Activated CD8-positive, alpha-beta memory T cell treated with anti-CD3 and anti-CD28 coated beads for 48 hours (primary cell): Measurements from ENCODE around the gene DGAT2.
"Not testable (repeated sequence)": the region's sequence is repeated elsewhere in the genome, so short reads cannot be mapped to it uniquely, and the experiment has no call there.

ENCODE experiments used
- DNase-seq, 3 experiments: peaks; one replicate each; pipeline ENCODE4 v3.0.0-alpha.2; 2020; ENCODE audit warnings: low read depth in 2 of 3, low spot score in 2 of 3

The DGAT2 gene

DNA sequence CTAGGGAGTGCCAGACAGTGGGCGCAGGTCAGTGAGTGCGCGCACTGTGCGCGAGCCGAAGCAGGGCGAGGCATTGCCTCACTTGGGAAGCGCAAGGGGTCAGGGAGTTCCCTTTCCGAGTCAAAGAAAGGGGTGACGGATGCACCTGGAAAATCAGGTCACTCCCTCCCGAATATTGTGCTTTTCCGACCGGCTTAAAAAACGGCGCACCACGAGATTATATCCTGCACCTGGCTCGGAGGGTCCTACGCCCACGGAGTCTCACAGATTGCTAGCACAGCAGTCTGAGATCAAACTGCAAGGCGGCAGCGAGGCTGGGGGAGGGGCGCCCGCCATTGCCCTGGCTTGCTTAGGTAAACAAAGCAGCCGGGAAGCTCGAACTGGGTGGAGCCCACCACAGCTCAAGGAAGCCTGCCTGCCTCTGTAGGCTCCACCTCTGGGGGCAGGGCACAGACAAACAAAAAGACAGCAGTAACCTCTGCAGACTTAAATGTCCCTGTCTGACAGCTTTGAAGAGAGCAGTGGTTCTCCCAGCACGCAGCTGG lies 19.8 kb upstream of the DGAT2 start:
- not testable (repeated sequence) for DNase-seq

DNA sequence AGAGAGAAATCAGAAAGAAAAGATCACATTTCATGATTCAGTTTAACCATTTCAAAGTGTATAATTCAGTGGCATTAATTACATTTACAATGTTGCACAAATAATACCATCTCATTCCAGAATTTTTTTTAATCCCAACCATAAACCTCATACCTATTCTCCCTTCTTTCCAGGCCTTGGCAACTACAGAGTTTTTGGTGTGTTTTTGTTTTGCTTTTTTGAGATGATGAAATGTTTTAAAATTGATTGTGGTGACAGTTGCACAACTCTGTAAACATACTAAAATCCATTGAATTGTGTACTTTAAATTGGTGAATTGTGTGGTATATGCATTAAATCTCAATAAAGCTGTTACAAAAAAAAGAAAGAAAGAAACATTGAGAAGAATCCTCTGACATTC lies 13.6 kb upstream of the DGAT2 start:
- not testable (repeated sequence) for DNase-seq

DNA sequence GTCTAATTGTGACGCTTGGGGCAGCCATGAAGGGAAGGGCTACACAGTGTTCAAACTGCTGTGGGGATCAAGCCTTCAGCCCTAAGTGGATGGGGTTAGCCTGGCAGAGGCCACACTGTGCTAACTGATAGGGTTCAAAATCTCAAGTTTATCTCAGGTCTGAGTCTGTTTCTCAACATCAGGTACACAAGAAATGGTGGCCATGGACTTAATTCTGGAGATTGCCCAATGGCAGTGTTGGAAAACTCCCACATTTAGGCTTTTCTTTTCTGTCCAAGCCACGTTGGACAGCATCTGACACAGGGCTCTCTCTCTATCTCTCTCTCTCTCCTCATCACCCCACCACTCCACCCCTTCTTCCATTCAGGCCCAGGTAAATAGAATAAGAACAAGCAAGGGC lies 10.9 kb upstream of the DGAT2 start:
- DNase-seq = no peak

DNA sequence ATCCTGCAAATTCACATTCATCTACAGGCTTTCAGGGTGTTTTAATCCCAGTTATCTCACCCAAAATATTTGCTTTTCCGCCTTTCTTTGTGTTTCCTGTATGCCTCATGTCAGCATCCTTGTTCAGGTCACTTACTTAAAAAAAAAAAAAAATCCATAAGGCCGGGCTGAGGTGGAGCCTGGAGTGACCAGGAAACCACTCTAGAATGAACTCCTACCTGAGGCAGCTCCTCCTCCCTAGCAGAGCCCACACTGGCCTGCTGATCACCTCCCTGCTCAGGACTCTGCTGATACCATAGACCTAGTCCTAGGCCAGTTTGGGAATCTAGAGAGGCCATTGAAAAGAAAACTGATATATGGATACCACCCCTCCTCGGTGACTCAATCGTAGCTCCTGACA lies 8.7 kb upstream of the DGAT2 start:
- no peak for DNase-seq

DNA sequence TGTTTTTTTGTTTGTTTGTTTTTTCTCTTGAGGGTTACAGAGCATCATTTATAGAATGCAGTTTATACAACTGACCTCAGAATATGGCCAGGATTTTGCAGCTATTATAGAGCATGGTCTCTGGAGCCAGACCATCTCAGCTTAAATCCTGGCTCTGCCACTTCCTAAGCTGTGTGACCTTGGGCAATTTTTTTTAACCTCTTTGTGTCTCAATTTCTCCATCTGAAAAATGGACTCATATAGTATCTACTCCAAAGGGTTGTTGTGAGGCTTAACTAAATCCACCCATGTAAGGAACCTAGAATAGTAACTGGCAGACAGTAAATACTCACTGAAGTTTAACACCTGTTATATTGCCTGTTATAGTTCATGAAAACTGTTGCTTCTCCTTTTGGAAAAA lies 8.3 kb upstream of the DGAT2 start:
- DNase-seq = no peak

DNA sequence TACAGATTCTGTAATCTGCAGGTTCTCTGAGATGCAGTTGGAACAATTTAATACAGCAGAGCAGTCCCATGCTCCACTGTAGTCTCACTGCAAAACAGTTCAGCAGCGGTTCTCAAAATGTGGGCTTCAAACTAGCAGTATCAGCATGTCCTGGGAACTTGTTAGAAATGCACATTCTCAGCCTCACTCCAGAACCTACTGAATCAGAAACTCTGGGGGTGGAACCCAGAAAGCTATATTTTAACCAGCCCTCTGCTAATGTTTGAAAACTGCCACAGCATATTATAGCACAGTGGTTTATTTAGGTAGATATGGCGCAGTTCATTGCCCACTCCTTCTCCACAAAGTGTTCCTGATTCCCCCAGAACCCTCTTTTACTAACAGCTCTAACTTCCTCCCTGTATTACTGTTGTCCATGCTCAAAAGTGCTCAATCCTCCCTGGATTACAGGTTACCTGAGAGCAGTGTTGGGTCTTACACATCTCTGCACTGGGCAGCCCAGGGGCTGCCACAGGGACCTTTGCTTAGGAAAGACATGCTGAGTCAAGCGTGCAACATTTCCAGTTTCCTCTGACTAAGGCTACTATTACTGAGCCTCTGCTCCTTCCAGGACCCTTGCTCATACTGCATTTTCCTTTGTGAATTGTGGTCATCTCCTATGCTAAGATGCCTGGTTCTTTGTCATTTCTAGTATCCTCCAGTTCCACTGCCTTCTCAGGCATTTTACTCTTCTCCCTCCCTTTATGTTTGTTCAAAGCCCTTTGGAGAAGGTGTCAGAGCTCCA lies 7.7 kb upstream of the DGAT2 start:
- no peak for DNase-seq

DNA sequence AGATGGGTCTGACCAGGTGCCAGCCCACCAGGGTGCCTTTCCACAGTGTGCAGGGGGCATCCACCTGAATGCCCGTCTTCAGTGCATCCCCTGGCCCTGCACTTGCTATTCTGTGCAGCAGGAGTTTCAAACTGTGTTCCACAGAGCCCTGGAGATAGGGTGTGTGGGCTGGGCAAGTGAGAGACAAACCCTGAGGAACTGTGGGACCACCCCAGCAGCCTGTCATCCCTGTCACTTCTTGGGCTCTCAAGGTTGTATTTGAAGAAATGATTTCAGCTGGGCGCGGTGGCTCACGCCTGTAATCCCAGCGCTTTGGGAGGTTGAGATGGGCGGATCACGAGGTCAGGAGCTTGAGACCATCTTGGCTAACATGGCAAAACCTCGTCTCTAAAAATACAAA lies 6.4 kb upstream of the DGAT2 start:
- no peak for DNase-seq

DNA sequence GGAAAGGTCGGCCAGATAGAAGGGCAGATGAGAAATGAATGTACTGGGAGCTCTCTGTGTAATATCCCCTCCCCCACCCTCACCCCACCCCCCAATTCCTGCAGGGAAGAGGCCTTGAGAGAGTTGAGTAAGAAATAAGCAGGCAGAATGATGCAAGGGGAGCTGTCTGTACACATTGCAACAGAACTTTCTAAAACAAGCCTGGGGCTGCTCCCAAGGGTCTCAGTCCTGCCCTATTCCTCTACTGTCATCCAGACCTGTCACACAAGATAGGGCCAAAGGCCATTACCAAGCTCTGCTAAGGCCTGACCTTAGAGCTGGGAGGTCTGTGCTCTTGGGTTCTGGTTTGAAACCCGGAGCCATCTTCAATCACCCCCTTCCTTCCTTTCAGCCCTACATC lies 5.7 kb upstream of the DGAT2 start:
- no peak for DNase-seq

DNA sequence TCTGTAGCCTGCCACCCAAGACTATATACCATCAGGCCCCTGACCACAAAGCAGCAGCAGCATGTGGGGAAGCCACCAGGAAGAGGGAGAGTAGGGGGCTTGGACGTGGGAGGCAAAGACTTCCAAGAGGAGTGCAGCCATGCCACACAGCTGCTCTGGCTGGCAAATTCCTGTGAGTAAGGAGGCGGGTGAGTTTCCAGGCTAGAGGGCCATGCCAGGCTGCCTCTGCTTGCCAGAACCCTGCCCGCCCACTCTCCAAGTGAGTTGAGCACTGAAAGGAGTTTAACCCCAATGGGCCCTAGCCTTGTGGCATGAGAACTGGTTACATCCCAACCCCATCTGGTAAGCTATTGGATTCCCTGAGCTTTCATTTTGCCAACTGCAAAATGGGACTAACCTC lies 4.7 kb upstream of the DGAT2 start:
- no peak for DNase-seq

DNA sequence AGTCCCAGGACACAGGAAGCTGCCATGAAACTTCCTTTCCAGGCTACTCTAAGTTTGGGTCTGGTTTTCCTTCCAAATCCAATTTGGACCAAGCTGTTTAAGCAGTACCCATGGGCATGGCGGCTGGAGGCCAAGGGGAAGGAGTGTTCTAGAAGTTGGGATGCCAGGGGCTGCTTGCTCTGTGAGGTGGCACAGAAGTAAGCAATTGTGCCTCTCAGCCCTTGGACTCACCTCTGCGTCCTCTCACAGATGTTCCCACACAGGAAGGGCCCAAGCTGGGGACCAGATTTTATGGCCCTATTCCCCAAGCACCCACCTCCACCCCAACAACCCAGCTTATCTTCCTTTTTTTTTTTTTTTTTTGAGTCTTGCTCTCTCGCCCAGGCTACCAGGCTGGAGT lies 3.5 kb upstream of the DGAT2 start:
- no peak for DNase-seq

DNA sequence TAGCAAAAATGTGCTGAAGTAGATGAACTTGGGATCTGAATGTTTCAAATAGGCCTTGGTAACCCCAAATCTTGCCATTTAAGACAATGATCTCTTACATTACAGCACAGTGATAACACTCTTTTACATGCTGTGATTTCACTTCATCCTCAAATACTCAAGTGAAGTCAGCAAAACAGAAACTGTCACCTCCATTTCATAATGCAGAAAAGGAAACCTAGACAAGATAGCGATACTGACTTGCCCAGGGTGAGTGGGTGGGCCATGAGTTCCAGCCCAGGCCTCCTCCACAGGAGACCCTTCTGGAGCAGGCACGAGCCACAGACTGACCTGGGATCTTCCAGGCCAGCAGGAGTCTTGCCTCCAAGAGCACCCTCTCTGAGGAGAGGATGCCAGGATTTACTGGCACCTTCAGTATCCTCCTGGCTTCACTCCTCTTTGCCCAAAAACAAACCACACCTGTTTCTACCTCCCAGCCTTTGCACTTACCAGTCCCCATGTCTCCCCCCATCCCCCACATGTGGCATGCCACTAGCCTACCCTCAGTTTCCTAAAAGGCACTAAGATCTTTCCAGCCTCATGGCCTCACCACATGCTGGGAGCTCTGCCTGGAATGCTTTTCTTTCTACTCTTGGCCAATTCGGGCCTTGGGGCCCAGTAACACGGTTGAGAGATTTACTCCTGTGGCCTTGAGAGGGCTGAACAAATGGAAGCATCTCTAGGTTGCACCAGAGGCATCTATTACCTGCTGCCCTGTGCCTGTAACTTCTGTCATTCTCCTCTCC lies 1.9 kb upstream of the DGAT2 start:
- no peak for DNase-seq

DNA sequence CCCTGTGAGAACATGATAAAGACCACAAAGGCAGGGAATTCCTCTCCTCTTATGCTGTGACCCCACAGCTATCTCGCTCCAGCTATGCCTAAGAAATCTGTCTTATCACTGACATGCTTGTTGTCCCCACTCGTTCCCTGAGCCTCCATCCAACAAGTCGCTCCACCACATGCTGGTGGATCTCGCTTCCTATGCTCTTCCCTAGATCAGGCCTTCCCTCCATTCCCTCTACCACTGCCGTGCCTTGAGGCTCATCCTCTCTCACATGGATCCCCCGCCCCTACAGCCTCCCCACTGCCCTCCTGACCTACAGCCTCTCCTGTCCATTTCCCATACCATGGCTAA lies 1.4 kb upstream of the DGAT2 start:
- no peak for DNase-seq

DNA sequence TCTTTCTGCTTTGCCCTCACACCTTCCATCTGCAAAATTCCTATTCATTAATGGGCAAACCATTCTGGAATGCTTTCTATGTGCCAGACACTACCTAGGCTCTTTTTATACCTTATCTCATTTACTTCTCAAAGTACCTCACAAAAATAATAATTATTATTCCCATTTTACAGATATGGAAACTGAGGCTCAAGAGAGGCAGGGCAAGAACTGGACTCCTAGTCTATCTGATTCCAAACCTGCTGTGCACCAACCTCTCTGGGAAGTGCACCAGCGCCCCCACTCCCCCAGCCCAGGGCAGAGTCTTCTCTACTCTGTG lies 826 bp upstream of the DGAT2 start:
- no peak for DNase-seq

DNA sequence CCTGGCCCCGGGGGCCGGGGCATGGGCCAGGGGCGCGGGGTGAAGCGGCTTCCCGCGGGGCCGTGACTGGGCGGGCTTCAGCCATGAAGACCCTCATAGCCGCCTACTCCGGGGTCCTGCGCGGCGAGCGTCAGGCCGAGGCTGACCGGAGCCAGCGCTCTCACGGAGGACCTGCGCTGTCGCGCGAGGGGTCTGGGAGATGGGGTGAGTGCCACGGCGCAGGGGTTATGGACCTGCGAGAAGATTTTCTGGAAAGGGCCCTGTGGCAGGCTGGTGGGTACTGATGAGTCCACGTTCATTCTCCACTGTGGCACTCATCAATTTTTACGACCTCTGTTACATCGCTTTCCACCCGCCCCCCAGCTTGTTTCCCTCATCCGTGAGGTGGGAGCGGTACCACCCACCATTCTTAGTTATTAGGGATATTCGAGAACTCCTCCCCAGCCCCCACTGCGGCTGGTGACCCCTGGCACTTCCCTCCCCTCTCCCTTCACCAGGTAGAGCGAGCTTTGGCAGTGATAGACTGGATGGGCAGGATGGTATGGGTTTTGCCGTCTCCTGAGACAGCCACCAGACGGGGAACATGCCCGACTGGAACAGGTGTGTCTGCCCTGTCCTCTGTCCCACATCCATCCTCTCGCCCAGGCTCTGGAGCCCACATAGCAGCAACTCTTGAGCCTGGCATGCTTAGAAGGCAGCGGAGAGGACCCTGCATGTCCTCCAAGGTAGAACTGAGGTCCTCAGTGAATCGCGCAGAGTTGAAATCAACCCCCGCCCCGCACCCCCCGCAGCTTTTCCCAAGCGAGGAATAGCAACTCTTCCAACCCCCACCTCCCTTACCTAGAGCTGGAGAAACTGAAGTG lies 562 bp downstream of the DGAT2 start:
- DNase-seq = no peak

DNA sequence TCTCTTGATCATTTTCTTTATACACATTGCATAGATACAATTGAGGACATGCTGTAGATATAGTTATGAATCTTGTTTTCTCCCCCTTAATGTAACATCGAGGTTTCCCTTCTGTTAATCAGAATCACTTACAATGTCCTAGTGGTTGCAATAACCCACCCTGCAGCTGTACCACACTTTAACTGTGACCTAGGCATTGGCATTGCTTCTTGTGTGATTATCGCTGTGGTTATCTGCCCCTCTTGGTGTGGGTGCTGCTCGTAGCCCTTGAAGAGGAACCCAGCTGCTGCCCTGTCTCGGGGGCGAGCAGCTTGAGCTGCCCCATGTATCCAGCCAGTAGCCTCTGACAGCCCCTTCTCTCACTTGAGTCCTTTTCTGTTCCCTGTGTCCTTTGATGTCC lies 1.5 kb downstream of the DGAT2 start:
- DNase-seq = no peak

DNA sequence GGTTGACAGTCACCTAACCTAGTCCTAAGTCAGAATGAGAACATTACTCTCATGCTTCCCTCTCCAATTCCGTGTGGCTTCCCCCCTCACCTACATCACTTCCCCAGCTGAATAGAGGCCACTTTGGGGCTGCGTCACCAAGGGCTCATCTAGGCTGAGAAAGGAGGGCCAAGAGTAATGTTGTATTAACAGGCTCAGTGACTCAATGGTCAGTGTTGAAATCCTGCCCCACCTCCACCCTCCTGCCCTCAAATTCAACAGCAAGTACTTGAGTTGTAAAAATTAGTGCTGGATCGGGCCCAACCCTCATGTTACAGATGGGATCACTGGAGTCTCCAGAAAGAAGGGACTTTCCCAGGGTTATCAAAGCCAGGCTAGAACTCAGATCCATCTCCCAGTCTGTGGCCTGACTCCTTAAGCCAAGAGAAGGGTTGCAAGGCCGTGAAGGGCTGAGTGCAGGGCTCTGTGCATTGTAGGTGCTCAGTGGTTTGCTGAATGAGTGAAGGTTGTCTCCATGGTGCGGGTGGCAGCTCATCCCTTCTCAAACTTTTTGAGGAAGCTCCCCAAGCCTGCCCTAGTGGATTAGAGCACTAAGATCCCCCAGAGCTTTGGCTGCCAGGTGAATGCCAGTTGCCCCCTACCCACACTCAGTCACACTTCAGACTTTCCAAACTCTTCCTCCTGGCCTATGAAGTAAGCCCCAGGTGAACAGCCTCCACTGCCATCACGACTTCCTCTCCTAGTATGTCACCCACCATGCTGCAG lies 3.2 kb downstream of the DGAT2 start:
- DNase-seq = no peak

DNA sequence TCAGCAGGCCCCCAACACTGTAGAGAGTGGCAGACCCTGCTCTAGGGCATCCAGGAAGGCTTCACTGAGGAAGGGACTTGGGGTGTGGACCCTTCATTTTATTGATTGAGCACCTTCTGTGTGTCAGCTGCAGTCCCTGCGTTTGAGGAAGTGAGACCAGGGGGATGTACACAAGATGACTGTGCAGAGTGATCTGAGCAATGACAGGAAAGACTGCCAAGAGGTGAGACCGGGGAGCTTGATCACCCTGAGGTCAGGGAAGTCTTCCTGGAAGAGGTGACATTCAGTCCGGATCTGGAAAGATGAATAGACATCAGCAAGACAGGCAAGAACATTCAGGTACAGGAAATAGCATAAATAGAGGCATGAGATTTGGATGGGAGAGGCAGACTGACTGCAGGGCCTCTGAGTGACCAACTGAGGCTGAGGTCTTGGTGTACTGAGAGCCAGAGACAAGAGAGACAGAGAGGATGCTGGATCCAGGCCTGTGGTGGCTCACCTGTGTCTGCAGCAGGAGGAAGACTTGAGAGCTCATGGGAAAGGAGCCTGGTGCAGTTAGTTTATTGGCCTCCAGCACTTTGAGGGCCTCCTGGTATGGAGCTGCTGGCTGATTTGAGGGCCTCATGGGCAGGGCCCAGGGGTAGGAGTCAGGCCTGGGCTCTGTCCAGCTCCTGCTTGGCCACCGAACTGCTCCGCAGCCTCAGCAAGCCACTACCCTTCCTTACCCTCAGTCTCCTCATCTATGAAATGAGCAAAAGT lies 5.2 kb downstream of the DGAT2 start:
- no peak for DNase-seq

DNA sequence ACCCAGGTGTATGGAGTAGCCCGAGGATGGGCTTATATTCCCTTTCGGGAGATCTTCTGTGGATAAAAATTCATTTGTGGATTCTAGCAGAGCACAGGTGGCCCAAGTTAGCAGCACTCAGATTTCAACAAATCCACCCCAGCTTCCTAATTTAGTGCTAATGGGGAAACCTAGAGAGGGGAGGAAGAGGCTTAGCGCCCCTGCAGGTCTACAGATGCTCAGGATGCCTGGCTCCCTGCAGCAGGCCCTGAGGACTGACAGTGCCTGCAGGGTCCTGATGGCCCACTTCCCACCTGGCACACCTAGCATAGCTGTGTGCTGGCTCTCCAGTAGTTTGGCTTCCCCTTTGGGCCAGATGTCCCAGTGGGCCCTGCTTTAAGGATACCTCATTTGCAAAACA lies 6.5 kb downstream of the DGAT2 start:
- DNase-seq = no peak

DNA sequence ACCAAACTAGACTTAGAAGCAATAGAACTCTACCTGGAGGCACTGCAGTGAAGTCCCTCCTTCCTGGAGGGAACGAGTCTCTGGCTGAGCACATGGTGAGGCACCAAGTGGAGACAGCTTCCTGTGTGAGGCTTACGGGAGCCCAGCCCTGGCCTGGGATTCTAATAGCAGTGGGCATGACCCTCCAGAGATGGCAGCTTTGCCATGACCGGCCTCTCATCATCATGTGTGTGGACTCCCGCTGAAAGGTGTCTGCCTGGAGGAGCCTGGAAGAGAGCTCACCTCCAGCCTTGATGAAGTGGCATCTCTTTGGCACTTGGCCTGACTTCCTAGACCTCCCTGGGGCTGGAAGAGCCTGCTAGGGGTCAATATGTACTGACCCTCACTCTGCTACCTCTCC lies 8.0 kb downstream of the DGAT2 start:
- no peak for DNase-seq

DNA sequence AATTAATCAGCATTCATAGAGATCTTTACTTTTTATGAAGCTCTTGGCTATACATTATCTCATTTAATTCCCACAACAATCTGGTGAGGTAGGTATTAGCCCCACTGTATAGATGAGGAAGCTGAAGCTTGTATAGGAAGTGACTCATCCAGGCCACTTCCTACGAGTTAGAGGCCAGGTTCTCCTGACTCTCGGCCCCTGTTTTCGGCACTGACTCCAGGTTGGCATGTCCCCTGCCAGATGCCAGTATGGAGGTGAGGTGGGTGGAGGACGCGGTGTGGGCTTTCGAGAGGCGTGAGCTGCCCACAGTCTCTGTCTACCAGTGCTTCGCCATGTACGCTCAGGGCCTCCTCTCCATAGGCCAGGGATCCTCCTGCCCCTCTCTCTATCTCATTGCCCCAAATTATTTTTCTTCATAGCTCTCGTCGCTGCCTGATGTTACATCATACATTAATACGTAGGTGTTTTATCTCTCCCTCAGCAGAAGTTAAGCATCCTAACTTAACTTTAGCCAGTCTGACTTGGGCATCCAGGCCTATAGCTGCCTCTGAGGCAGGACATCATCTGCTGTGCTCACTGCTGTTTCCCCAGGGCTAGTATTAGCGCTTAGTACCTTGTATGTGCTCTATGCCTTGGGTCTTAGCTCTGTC lies 9.0 kb downstream of the DGAT2 start:
- DNase-seq = no peak
